GM18517 (cell line): ENCODE results near the gene ST8SIA2.

Source experiments
- ATAC-seq: cut with Tn5 transposase; IDR thresholded peaks from one replicate; pipeline ENCODE4 v1.9.1; 2021; ENCODE audit warnings: mild to moderate bottlenecking, moderate library complexity; ENCODE audit not compliant: unreplicated experiment

ST8SIA2 gene

GRCh38 chr15:92480361-92480760 lies 86.7 kb downstream of the ST8SIA2 start:
- ATAC-seq: no peak

- ATAC-seq: no peak
Observed at GRCh38 chr15:92485441-92485840, 91.8 kb downstream of the ST8SIA2 start.

GRCh38 chr15:92492551-92493115 lies 99.0 kb downstream of the ST8SIA2 start:
- ATAC-seq: no peak

GRCh38 chr15:92494806-92495336 lies 101.2 kb downstream of the ST8SIA2 start:
- no peak for ATAC-seq

GRCh38 chr15:92495446-92495845 lies 101.8 kb downstream of the ST8SIA2 start:
- ATAC-seq: no peak

GRCh38 chr15:92499731-92500530 lies 106.2 kb downstream of the ST8SIA2 start:
- ATAC-seq: no peak

GRCh38 chr15:92502336-92502735 lies 108.7 kb downstream of the ST8SIA2 start:
- no peak for ATAC-seq

GRCh38 chr15:92502930-92503857 lies 109.5 kb downstream of the ST8SIA2 start:
- no peak for ATAC-seq

GRCh38 chr15:92503889-92504288 lies 110.2 kb downstream of the ST8SIA2 start:
- no peak for ATAC-seq

- ATAC-seq: no peak
Observed at GRCh38 chr15:92505611-92506010, 111.9 kb downstream of the ST8SIA2 start.

- no peak for ATAC-seq
Observed at GRCh38 chr15:92506506-92506905, 112.8 kb downstream of the ST8SIA2 start.

GRCh38 chr15:92510163-92510882 lies 116.6 kb downstream of the ST8SIA2 start:
- no peak for ATAC-seq
